Measurements from ENCODE around the gene IMPA2. TPM values are rescaled to one million over a fixed set of nuclear protein-coding genes. Genes with fewer than 3 reads are reported as not detected.

The IMPA2 gene
- total RNA-seq, 4 donors from 2014 or later = 112 to 385 (median 215) TPM

GRCh38 chr18:11994336-11994702 lies 13.0 kb downstream of the IMPA2 start:
- peaks cover 0 to 64% (median 33%) of the 10 kb centered on the region in 3 donors for H3K4me1 ChIP-seq
- peak; percentile 78 for ATAC-seq

GRCh38 chr18:11994703-11995444 lies 13.6 kb downstream of the IMPA2 start:
- TF ChIP-seq CTCF (IDR thresholded peaks at IDR 0.05) (no peak), POLR2A (IDR thresholded peaks at IDR 0.05) (no peak), POLR2AphosphoS5 (IDR thresholded peaks at IDR 0.05) (no peak), EP300 (IDR thresholded peaks at IDR 0.05) (no peak)
- H3K9me3 ChIP-seq = no peaks in the 10 kb centered on the region
- WGBS, 2 donors (ENCODE audit: low coverage in 1 of 2) = 12 to 39% methylated on average over 3 to 4 of the region's 11 CpGs
- no peaks in the 10 kb centered on the region for H3K27me3 ChIP-seq
- peaks cover 0 to 10% of the 10 kb centered on the region in 2 donors for H3K36me3 ChIP-seq
- H3K4me3 ChIP-seq = no peak overlapping the region
- peaks cover 0 to 59% (median 30%) of the 10 kb centered on the region in 3 donors for H3K4me1 ChIP-seq
- H3K27ac ChIP-seq = peak overlapping the region in 3 of 4 donors; percentile 44 to 76 (median 67)
- ATAC-seq = peak; percentile 17

More at GRCh38 chr18:11994336-11994702, 13.0 kb downstream of the IMPA2 start:
- TF ChIP-seq EP300 (IDR thresholded peaks at IDR 0.05) (no peak), POLR2AphosphoS5 (IDR thresholded peaks at IDR 0.05) (peak; percentile 40)
- Histone ChIP-seq H3K9me3 (no peaks in the 10 kb centered on the region), H3K36me3 (peaks cover 0 to 5% of the 10 kb centered on the region in 2 donors), H3K27me3 (no peaks in the 10 kb centered on the region), H3K4me3 (no peak overlapping the region), H3K27ac (peak overlapping the region in 3 of 4 donors; percentile 44 to 76 (median 67))
- WGBS, 2 donors (ENCODE audit: low coverage in 1 of 2) = 55% methylated on average over 2 of the region's 4 CpGs; no CpG with 5 or more reads in 1 of the 2 donors

- 10 to 15% methylated on average over 3 to 7 of the region's 9 CpGs for WGBS, 2 donors (ENCODE audit: low coverage in 1 of 2)
- peak; percentile 33 for TF ChIP-seq POLR2AphosphoS5 (IDR thresholded peaks at IDR 0.05)
- peak in 3 of 4 experiments; percentile 76 to 87 (median 78) for TF ChIP-seq CTCF (IDR thresholded peaks at IDR 0.05)
- TF ChIP-seq EP300 (IDR thresholded peaks at IDR 0.05) = no peak
- TF ChIP-seq POLR2A (IDR thresholded peaks at IDR 0.05) = no peak
- Histone ChIP-seq H3K9me3 (no peaks in the 10 kb centered on the region), H3K27me3 (no peaks in the 10 kb centered on the region), H3K27ac (peak overlapping the region in 3 of 4 donors; percentile 44 to 76 (median 67)), H3K4me3 (no peak overlapping the region), H3K36me3 (peaks cover 0 to 18% of the 10 kb centered on the region in 2 donors), H3K4me1 (peaks cover 0 to 51% (median 27%) of the 10 kb centered on the region in 3 donors)
- peak; percentile 73 for ATAC-seq
Measured at GRCh38 chr18:11995445-11996189, 14.3 kb downstream of the IMPA2 start.

- Histone ChIP-seq H3K4me3 (no peak overlapping the region), H3K27me3 (no peaks in the 10 kb centered on the region), H3K4me1 (peaks cover 0 to 46% (median 27%) of the 10 kb centered on the region in 3 donors), H3K27ac (peak overlapping the region in 3 of 4 donors; percentile 44 to 76 (median 67)), H3K36me3 (peaks cover 0 to 24% of the 10 kb centered on the region in 2 donors), H3K9me3 (no peaks in the 10 kb centered on the region)
- 81 to 96% methylated on average over 3 to 5 of the region's 9 CpGs for WGBS, 2 donors (ENCODE audit: low coverage in 1 of 2)
- TF ChIP-seq EP300 (IDR thresholded peaks at IDR 0.05) (no peak), CTCF (IDR thresholded peaks at IDR 0.05) (no peak), POLR2A (IDR thresholded peaks at IDR 0.05) (no peak), POLR2AphosphoS5 (IDR thresholded peaks at IDR 0.05) (no peak)
- ATAC-seq = no peak
Measured at GRCh38 chr18:11996190-11996754, 15.0 kb downstream of the IMPA2 start.

GRCh38 chr18:11996907-11997306 lies 15.6 kb downstream of the IMPA2 start:
- TF ChIP-seq POLR2A (IDR thresholded peaks at IDR 0.05) (no peak), CTCF (IDR thresholded peaks at IDR 0.05) (no peak), POLR2AphosphoS5 (IDR thresholded peaks at IDR 0.05) (no peak)
- H3K4me3 ChIP-seq = no peak overlapping the region
- peaks cover 0 to 31% of the 10 kb centered on the region in 2 donors for H3K36me3 ChIP-seq
- no peaks in the 10 kb centered on the region for H3K9me3 ChIP-seq
- peaks cover 0 to 46% (median 27%) of the 10 kb centered on the region in 3 donors for H3K4me1 ChIP-seq
- 90 to 100% methylated on average over 1 to 2 of the region's 4 CpGs for WGBS, 2 donors (ENCODE audit: low coverage in 1 of 2)
- H3K27me3 ChIP-seq = no peaks in the 10 kb centered on the region
- no peak for ATAC-seq
- H3K27ac ChIP-seq = peak overlapping the region in 3 of 4 donors; percentile 62 to 76 (median 67)

All from gastroesophageal sphincter (tissue), 4 donors.